ENCODE measurements around the gene SPTBN4.

- no peak for TF ChIP-seq CTCF (IDR thresholded peaks at IDR 0.05; ENCODE audit: insufficient read depth, low read length, poor library complexity, severe bottlenecking)
- no peak for TF ChIP-seq EZH2phosphoT487 (conservative IDR thresholded peaks at IDR 0.05; ENCODE audit: low read length)
These were observed 24.3 kb upstream of the SPTBN4 start for GRCh38 chr19:40442328-40443130.

All from SU-DHL-6 (cell line).